C4-2B (cell line): ENCODE measurements around the gene DNER.

Source experiments
- ZFX ChIP-seq: fragments of 450-650 bp; IDR thresholded peaks from 2 replicates; pipeline ENCODE4 v1.6.1; 2017
- TF ChIP-seq, protein P1 (sequence below): fragments of 450-650 bp; conservative IDR thresholded peaks from 2 replicates; pipeline ENCODE4 v1.5.1; 2017; ENCODE audit warnings: mild to moderate bottlenecking

GRCh38 chr2:229408962-229409361 lies 305.4 kb downstream of the DNER start:
- TF ChIP-seq, protein P1, sequence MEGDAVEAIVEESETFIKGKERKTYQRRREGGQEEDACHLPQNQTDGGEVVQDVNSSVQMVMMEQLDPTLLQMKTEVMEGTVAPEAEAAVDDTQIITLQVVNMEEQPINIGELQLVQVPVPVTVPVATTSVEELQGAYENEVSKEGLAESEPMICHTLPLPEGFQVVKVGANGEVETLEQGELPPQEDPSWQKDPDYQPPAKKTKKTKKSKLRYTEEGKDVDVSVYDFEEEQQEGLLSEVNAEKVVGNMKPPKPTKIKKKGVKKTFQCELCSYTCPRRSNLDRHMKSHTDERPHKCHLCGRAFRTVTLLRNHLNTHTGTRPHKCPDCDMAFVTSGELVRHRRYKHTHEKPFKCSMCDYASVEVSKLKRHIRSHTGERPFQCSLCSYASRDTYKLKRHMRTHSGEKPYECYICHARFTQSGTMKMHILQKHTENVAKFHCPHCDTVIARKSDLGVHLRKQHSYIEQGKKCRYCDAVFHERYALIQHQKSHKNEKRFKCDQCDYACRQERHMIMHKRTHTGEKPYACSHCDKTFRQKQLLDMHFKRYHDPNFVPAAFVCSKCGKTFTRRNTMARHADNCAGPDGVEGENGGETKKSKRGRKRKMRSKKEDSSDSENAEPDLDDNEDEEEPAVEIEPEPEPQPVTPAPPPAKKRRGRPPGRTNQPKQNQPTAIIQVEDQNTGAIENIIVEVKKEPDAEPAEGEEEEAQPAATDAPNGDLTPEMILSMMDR: no peak
- TF ChIP-seq ZFX: no peak
